HFF-Myc (cell line): ENCODE measurements around the gene USP14.
"Not testable (repeated sequence)": the region's sequence is repeated elsewhere in the genome, so short reads cannot be mapped to it uniquely, and the experiment has no call there.

Source experiments
- DNase-seq: peaks from one replicate; pipeline ENCODE4 v3.0.0-alpha.2; 2011; ENCODE audit warnings: low read depth; ENCODE audit errors: extremely low read depth
- H3K4me3 ChIP-seq: replicated peaks from 2 replicates; pipeline ENCODE4 v1.5.1; 2011; ENCODE audit warnings: low read depth, mild to moderate bottlenecking, control low read depth, low read length
- CTCF ChIP-seq: IDR thresholded peaks from 2 replicates; pipeline ENCODE4 v1.5.1; 2012; ENCODE audit warnings: mild to moderate bottlenecking, low read depth, low read length, control low read depth; ENCODE audit errors: missing control alignments

The USP14 gene

GRCh38 chr18:136433-136832 is 21.9 kb upstream of the USP14 start:
- DNase-seq, result no peak
- no peak for TF ChIP-seq CTCF
- H3K4me3 ChIP-seq, result no peak overlapping the region

GRCh38 chr18:137327-137726 is 21.0 kb upstream of the USP14 start:
- DNase-seq, result no peak
- no peak for TF ChIP-seq CTCF
- no peak overlapping the region for H3K4me3 ChIP-seq

- H3K4me3 ChIP-seq, result no peak overlapping the region
- no peak for DNase-seq
- TF ChIP-seq CTCF, result no peak
These were observed 17.6 kb upstream of the USP14 start for GRCh38 chr18:140670-141266.

GRCh38 chr18:142624-143296 is 15.6 kb upstream of the USP14 start:
- DNase-seq, H3K4me3 ChIP-seq: not testable (repeated sequence)

- no peak for TF ChIP-seq CTCF
- no peak for DNase-seq
- no peak overlapping the region for H3K4me3 ChIP-seq
These were observed 9.5 kb upstream of the USP14 start for GRCh38 chr18:148841-149240.

GRCh38 chr18:154151-154550 is 4.2 kb upstream of the USP14 start:
- DNase-seq, result no peak
- no peak overlapping the region for H3K4me3 ChIP-seq
- no peak for TF ChIP-seq CTCF

GRCh38 chr18:155688-156087 is 2.7 kb upstream of the USP14 start:
- no peak overlapping the region for H3K4me3 ChIP-seq
- TF ChIP-seq CTCF, result no peak
- DNase-seq, result no peak
